A549 (cell line): ENCODE data around the gene RBP3. TPM values are rescaled to one million over a fixed set of nuclear protein-coding genes. Genes with fewer than 3 reads are reported as not detected.
A peak's percentile ranks its signal among the peaks of the same experiment; 100 is the strongest.

ENCODE experiments used
- ATAC-seq, 2 experiments: fragments of 200-7000 bp in 1 of 2; fragments of >200 bp in 1 of 2; cut with Nextera tagmentation in 1 of 2; cut with Tn5 transposase in 1 of 2; 3 replicates each; pipeline versions ENCODE4 v1.8.0 to v1.9.1; 2018 to 2020; ENCODE audit warnings: mild to moderate bottlenecking in 1 of 2, moderate library complexity in 1 of 2
- CTCF ChIA-PET: fragments of 300-600 bp; sonication (Branson Sonifier 250); formaldehyde crosslinking; extraction: SDS; loops from one replicate; lab custom pipeline; 2021; ENCODE audit warnings: antibody characterized with exemption, inconsistent platforms; lab: Yijun Ruan, JAX
- POLR2A ChIA-PET: fragments of 350-600 bp; formaldehyde crosslinking; extraction: SDS; loops from one replicate; lab custom pipeline; 2021; ENCODE audit warnings: antibody characterized with exemption, inconsistent platforms; lab: Yijun Ruan, JAX
- DNase-seq, 2 experiments: peaks; one replicate each; pipeline versions ENCODE4 v3.0.0 to v3.0.0-alpha.2; 2011 to 2016; ENCODE audit warnings: low read depth in 1 of 2, low spot score in 1 of 2
- FAIRE-seq: peaks from 2 replicates; lab custom pipeline; 2011; peaks lifted over from hg19 to GRCh38; lab: Jason Lieb, UNC
- H3K27ac ChIP-seq, 2 experiments: fragments of >200 bp; sonication (Bioruptor Twin); formaldehyde crosslinking; 3 replicates each; pipeline ENCODE4 v1.5.1; 2016 to 2017
- H3K4me1 ChIP-seq: fragments of >200 bp; sonication (Bioruptor Twin); formaldehyde crosslinking; 3 replicates; pipeline ENCODE4 v1.6.1; 2016
- H3K4me2 ChIP-seq: fragments of >200 bp; sonication (Bioruptor Twin); formaldehyde crosslinking; 3 replicates; pipeline ENCODE4 v1.6.1; 2016
- H3K4me3 ChIP-seq: fragments of >200 bp; sonication (Bioruptor Twin); formaldehyde crosslinking; 3 replicates; pipeline ENCODE4 v1.5.1; 2016
- H3K9me3 ChIP-seq: fragments of >200 bp; sonication (Bioruptor Twin); formaldehyde crosslinking; 3 replicates; pipeline ENCODE4 v1.6.1; 2016
- ATOH8 ChIP-seq: fragments of 250-450 bp; sonication (Bioruptor Pico); IDR thresholded peaks from 2 replicates; pipeline ENCODE4 v1.5.0; 2020; ENCODE audit warnings: low read depth, mild to moderate bottlenecking, moderate library complexity
- CBX2 ChIP-seq: fragments of 200-600 bp; sonication (generic); IDR thresholded peaks from 2 replicates; pipeline ENCODE4 v1.6.1; 2016; ENCODE audit warnings: low read depth, mild to moderate bottlenecking, borderline replicate concordance
- CHD2 ChIP-seq: fragments of 150-350 bp; IDR thresholded peaks from 2 replicates; pipeline ENCODE4 v1.6.1; 2014; ENCODE audit warnings: low read length; ENCODE audit not compliant: partially characterized antibody
- CTCF ChIP-seq: fragments of >200 bp; sonication (Bioruptor Twin); formaldehyde crosslinking; IDR thresholded peaks from 3 replicates; pipeline ENCODE4 v1.5.1; 2016
- E2F6 ChIP-seq: IDR thresholded peaks from 2 replicates; pipeline ENCODE4 v1.6.1; 2012; ENCODE audit warnings: low read depth, borderline replicate concordance
- ESRRA ChIP-seq: fragments of 150-350 bp; IDR thresholded peaks from 2 replicates; pipeline ENCODE4 v1.6.1; 2014; ENCODE audit warnings: mild to moderate bottlenecking, low read length, borderline replicate concordance
- HEYL ChIP-seq: fragments of 250-450 bp; sonication (Bioruptor Pico); IDR thresholded peaks from 2 replicates; pipeline ENCODE4 v1.8.0; 2021; ENCODE audit warnings: mild to moderate bottlenecking, moderate library complexity
- HOXA7 ChIP-seq: fragments of 250-450 bp; sonication (Bioruptor Pico); IDR thresholded peaks from 2 replicates; pipeline ENCODE4 v1.5.0; 2020; ENCODE audit warnings: mild to moderate bottlenecking, moderate library complexity
- HOXB13 ChIP-seq: fragments of 250-450 bp; sonication (Bioruptor Pico); IDR thresholded peaks from 2 replicates; pipeline ENCODE4 v1.5.0; 2020; ENCODE audit warnings: low read depth, mild to moderate bottlenecking, moderate library complexity
- JUNB ChIP-seq: fragments of >200 bp; sonication (Bioruptor Twin); formaldehyde crosslinking; IDR thresholded peaks from 2 replicates; pipeline ENCODE4 v1.6.1; 2016
- MAX ChIP-seq: IDR thresholded peaks from 2 replicates; pipeline ENCODE4 v1.6.1; 2012
- PBX3 ChIP-seq: IDR thresholded peaks from 2 replicates; pipeline ENCODE4 v1.6.1; 2012
- PHF8 ChIP-seq: fragments of 200-600 bp; sonication (generic); IDR thresholded peaks from 2 replicates; pipeline ENCODE4 v1.6.1; 2016; ENCODE audit warnings: low read depth, mild to moderate bottlenecking, antibody characterized with exemption, moderate library complexity, borderline replicate concordance
- POLR2AphosphoS2 ChIP-seq: conservative IDR thresholded peaks from 2 replicates; pipeline ENCODE4 v1.6.1; 2012; ENCODE audit warnings: low read length, improper control_type of control experiment, inconsistent platforms
- RAD21 ChIP-seq, 2 experiments: fragments of >200 bp in 1 of 2; sonication (Bioruptor Twin) in 1 of 2; formaldehyde crosslinking in 1 of 2; IDR thresholded peaks in 1 of 2; conservative IDR thresholded peaks in 1 of 2; 2 replicates in 1 of 2; 3 replicates in 1 of 2; pipeline ENCODE4 v1.6.1; 2012 to 2018; ENCODE audit warnings: inconsistent platforms in 1 of 2
- RARB ChIP-seq: fragments of 250-450 bp; sonication (Bioruptor Pico); IDR thresholded peaks from 2 replicates; pipeline ENCODE4 v1.8.0; 2021; ENCODE audit warnings: mild to moderate bottlenecking, moderate library complexity
- SMC3 ChIP-seq: fragments of >200 bp; sonication (Bioruptor Twin); formaldehyde crosslinking; IDR thresholded peaks from 3 replicates; pipeline ENCODE4 v1.6.1; 2018; ENCODE audit warnings: inconsistent platforms
- TP53 ChIP-seq: fragments of 250-450 bp; sonication (Bioruptor Pico); IDR thresholded peaks from 2 replicates; pipeline ENCODE4 v1.5.0; 2021; ENCODE audit warnings: mild to moderate bottlenecking, moderate library complexity
- USF2 ChIP-seq: fragments of 450-650 bp; IDR thresholded peaks from 2 replicates; pipeline ENCODE4 v1.6.1; 2014; ENCODE audit warnings: antibody characterized with exemption
- ZNF302 ChIP-seq: fragments of 250-450 bp; sonication (Bioruptor Pico); IDR thresholded peaks from 2 replicates; pipeline ENCODE4 v1.9.0; 2021; ENCODE audit warnings: inconsistent platforms, mild to moderate bottlenecking, moderate library complexity
- WGBS: methylation state at CpG from one replicate; pipeline ENCODE4 v1.1.6; 2017; ENCODE audit errors: missing lambda C conversion rate; 5-methylcytosine and 5-hydroxymethylcytosine counted together
- polyA plus RNA-seq, 4 experiments: library from polyadenylated mRNA; depleted of rRNA in 3 of 4; stranded (reverse); fragments of >200 nt; fragmentation: RNase III in 1 of 4; extraction: RNeasy Plus Mini Kit Qiagen cat#74134 plus additional on column Dnase treatment in 1 of 4; gene quantifications; 2 replicates in 3 of 4; 3 replicates in 1 of 4; pipeline ENCODE4 v1.2.3, GENCODE V29; 2011 to 2017

RBP3 gene
- polyA plus RNA-seq, 2 of the 4 experiments (the other 2 are of a cell fraction): not detected

GRCh38 chr10:47340608-47341170 lies 7.5 kb upstream of the RBP3 start:
- no peak for FAIRE-seq
- no peak for TF ChIP-seq CBX2
- peak; percentile 67 for TF ChIP-seq SMC3
- no peak for TF ChIP-seq POLR2AphosphoS2
- no peak for TF ChIP-seq RARB
- peak; percentile 87 for TF ChIP-seq CTCF
- TF ChIP-seq HEYL: no peak
- TF ChIP-seq RAD21 (conservative IDR thresholded peaks at IDR 0.05 in 1 of 2, IDR thresholded peaks at IDR 0.05 in 1 of 2): peak; percentile 66 to 79
- TF ChIP-seq, all 56 proteins: peak for 3
- Histone ChIP-seq H3K9me3 (no peaks in the 10 kb centered on the region), H3K4me1 (no peaks in the 10 kb centered on the region), H3K4me3 (no peak overlapping the region), H3K4me2 (no peak overlapping the region), H3K27ac (no peak overlapping the region)
- ATAC-seq (peak; percentile 77 to 88), DNase-seq (peak; percentile 67 to 87)
- ChIA-PET POLR2A (no interaction called here), CTCF (interaction anchor here (0.6 to 2.6 kb wide), 25 partner anchors 9 to 322 kb away, joined by 3 to 24 read pairs (median 4); partner anchors contain the start of genes GDF2 and RBP3)
- WGBS: 50% methylated on average over 5 of the region's 5 CpGs

GRCh38 chr10:47344996-47345870 lies 2.9 kb upstream of the RBP3 start:
- ChIA-PET CTCF (interaction anchor here (1.1 to 2.4 kb wide), 5 partner anchors 8 to 320 kb away, joined by 4 to 9 read pairs (median 5); no protein-coding TSS in a partner anchor), POLR2A (no interaction called here)
- no peaks in the 10 kb centered on the region for H3K9me3 ChIP-seq
- no peak overlapping the region for H3K4me2 ChIP-seq
- DNase-seq (no peak), FAIRE-seq (no peak), ATAC-seq (no peak)
- no peak overlapping the region for H3K27ac ChIP-seq
- no peaks in the 10 kb centered on the region for H3K4me1 ChIP-seq
- TF ChIP-seq HOXB13 (CRISPR knock-in tag) (no peak), PBX3 (no peak), TP53 (CRISPR knock-in tag) (no peak), ZNF302 (CRISPR knock-in tag) (no peak), E2F6 (no peak), ESRRA (no peak), ATOH8 (no peak), CHD2 (no peak), SMC3 (no peak), JUNB (no peak), HEYL (no peak), USF2 (no peak), PHF8 (no peak), HOXA7 (CRISPR knock-in tag) (no peak), MAX (no peak)
- WGBS: 60% methylated on average over 13 of the region's 13 CpGs
- no peak overlapping the region for H3K4me3 ChIP-seq
